GM21381 (cell line): ENCODE measurements around the gene LAMC3.
"Not testable (repeated sequence)": the region's sequence is repeated elsewhere in the genome, so short reads cannot be mapped to it uniquely, and the experiment has no call there.

Experiments
- ATAC-seq: cut with Tn5 transposase; IDR thresholded peaks from one replicate; pipeline ENCODE4 v1.9.1; 2021; ENCODE audit warnings: mild to moderate bottlenecking, moderate library complexity; ENCODE audit not compliant: unreplicated experiment

Gene LAMC3

GRCh38 chr9:131095666-131096268 is 86.8 kb downstream of the LAMC3 start:
- ATAC-seq, result no peak

- ATAC-seq, result no peak
Measured at GRCh38 chr9:131096269-131097125, 87.5 kb downstream of the LAMC3 start, which contains the start of gene AIF1L. AIF1L (plus strand) TSS chr9:131096531; CDS start chr9:131096630, 99 bp downstream.

GRCh38 chr9:131097126-131097947 is 88.4 kb downstream of the LAMC3 start:
- no peak for ATAC-seq

- no peak for ATAC-seq
Measured at GRCh38 chr9:131097948-131098278, 88.9 kb downstream of the LAMC3 start.

- no peak for ATAC-seq
Measured at GRCh38 chr9:131098391-131099101, 89.6 kb downstream of the LAMC3 start.

- no peak for ATAC-seq
Measured at GRCh38 chr9:131099102-131099606, 90.2 kb downstream of the LAMC3 start.

- ATAC-seq, result not testable (repeated sequence)
Measured at GRCh38 chr9:131099845-131100244, 90.9 kb downstream of the LAMC3 start.

GRCh38 chr9:131100445-131100844 is 91.5 kb downstream of the LAMC3 start:
- no peak for ATAC-seq

GRCh38 chr9:131101207-131101964 is 92.4 kb downstream of the LAMC3 start:
- no peak for ATAC-seq

GRCh38 chr9:131103024-131103423 is 94.0 kb downstream of the LAMC3 start:
- no peak for ATAC-seq

GRCh38 chr9:131103535-131103934 is 94.6 kb downstream of the LAMC3 start:
- ATAC-seq, result no peak

GRCh38 chr9:131104016-131104740 is 95.2 kb downstream of the LAMC3 start:
- no peak for ATAC-seq

- no peak for ATAC-seq
Measured at GRCh38 chr9:131105952-131106351, 97.0 kb downstream of the LAMC3 start.

GRCh38 chr9:131107760-131108159 is 98.8 kb downstream of the LAMC3 start:
- ATAC-seq, result no peak

- no peak for ATAC-seq
Measured at GRCh38 chr9:131111186-131111853, 102.3 kb downstream of the LAMC3 start.

GRCh38 chr9:131111854-131112311 is 102.9 kb downstream of the LAMC3 start:
- ATAC-seq, result no peak

GRCh38 chr9:131112374-131113154 is 103.6 kb downstream of the LAMC3 start:
- no peak for ATAC-seq

- no peak for ATAC-seq
Measured at GRCh38 chr9:131113655-131114054, 104.7 kb downstream of the LAMC3 start.
